ENCODE data around the gene RPL29.
A peak's percentile ranks its signal among the peaks of the same experiment; 100 is the strongest.

RPL29 gene

GRCh38 chr3:52024765-52025452, 29.2 kb upstream of the RPL29 start:
- no peak for DNase-seq

GRCh38 chr3:52023860-52024764, 28.4 kb upstream of the RPL29 start:
- no peak for DNase-seq

DNA sequence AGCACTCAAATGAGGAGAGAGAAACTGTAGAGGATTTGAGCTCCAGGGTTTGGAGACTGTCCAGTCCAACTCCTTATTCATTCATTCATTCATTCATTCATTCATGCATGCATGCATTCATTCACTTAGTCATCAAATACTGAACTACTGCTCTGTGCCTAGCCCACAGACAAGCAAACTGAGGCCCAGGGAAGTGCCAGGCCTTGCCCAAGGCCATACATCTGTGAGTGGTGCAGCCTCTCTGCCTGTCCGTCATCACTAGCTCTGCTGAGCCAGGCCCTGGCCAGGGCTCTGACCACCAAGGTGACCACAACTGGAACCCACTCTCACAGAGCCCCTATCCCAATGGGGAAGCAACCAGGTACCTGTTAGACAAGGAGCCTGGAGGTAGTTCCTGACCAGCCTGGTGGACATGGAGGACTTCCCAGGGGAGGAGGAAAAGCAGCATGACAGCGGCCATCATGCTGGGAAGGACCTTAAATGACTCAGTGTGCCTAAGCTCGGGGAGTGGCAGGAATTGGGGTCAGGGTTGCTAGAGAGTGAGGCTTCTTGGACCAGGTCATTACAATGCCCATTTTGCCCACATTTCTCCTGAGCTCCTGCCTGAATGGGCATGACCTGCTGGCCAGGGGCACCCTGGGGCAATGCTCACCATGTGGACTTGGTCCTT, 27.5 kb upstream of the RPL29 start:
- no peak for DNase-seq

DNA sequence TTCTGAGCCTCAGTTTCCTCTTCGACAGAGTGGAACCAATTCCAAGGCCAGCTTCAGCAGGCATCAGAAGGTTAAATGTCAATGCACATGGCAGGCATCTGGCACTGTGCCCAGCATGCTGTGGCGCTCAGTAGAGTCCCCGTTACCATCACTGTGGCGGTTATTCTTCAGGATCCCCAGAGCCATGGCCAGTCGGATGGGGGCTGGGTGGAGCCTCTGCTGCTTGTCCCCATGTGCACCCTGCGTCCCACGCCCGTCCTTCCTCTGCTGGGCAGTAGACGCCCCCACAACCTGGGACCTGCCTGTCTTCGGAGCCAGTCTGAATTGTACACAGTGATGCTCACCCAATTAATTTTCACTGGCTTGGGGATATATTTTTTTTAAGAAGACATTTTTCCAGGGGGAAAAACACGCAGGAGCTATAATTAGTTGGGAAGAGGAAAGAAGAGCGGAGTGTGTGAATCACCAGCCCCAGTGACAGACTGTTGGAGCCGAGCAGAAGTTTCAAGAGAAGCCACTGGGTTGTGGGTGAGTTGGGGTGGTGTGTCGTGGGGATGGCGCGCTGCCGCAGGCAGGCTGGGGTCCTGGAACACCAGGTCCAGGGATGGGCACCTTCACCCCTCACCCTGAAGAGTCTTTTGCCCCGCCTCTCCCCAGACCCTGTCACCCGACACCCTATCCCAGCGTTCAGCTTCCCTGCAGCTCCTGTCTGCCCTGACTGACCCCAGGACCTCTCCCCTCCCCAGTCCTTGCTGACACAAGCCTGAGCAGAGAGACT, 26.8 kb upstream of the RPL29 start:
- DNase-seq: no peak

DNA sequence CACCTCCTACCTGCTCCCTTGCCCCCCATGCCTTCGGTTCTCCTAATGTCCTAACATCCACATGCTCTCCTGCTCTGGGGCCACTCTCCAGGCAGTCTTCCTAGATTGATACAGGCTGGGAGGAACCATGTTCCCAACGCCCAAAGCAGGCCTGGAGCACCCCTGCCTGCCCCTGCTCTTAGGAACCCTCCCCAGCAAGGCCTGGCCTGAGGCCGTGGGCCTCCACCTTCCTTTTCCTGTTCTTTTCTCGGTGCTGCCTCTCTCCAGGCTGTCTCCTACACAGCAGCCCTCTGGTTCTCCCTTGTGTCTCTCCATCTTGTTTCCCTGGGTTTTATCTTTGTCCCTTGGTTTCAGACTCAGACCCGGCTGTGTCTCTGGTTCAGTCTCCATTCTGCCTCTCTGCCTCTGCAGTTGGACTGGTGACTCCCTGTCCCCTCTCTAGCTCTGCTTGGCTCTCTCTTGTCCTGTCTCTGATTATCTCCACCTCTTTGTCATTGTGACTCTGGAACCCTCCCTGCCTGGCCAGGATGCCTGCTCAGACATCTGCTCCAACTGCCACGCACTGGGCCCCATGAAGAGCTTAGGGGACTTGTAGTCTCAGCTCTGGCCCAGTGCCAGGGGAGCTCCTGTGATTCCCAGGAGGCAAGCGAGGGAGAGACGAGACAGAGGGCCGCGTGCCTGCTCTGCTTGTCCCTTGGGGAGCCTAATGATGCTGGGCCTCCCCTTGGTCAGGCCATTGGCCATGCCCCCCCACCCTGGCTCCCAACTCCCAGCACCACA, 26.0 kb upstream of the RPL29 start:
- no peak for DNase-seq

- no peak for DNase-seq
Observed at GRCh38 chr3:52020796-52021195, 25.1 kb upstream of the RPL29 start.

- DNase-seq: no peak
Observed at GRCh38 chr3:52019352-52020080, 23.8 kb upstream of the RPL29 start.

- DNase-seq: no peak
Observed at GRCh38 chr3:52018319-52019000, 22.8 kb upstream of the RPL29 start.

DNA sequence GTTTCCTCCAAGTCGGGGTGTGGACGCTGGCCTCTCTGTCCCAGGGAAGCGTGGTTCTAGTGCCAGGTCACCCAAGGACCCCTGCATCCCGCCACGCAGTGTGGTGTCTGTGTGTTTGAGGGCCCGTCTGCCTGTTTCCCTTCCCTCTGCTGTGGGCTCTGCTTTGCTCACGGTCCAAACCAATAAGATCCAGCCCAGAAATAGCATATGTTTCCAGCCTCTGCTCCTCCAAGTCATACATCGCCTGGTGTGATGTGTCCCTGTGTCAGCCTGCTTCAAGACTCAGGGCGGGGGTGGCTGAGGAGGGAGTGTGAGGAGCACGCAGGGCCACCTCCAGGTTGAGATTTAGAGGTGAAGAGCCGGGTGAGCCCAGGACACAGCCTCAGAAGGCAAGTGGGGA, 21.9 kb upstream of the RPL29 start:
- no peak for DNase-seq

- no peak for DNase-seq
Observed at GRCh38 chr3:52015438-52016228, 19.9 kb upstream of the RPL29 start.

- no peak for DNase-seq
Observed at GRCh38 chr3:52014613-52015012, 18.9 kb upstream of the RPL29 start.

DNA sequence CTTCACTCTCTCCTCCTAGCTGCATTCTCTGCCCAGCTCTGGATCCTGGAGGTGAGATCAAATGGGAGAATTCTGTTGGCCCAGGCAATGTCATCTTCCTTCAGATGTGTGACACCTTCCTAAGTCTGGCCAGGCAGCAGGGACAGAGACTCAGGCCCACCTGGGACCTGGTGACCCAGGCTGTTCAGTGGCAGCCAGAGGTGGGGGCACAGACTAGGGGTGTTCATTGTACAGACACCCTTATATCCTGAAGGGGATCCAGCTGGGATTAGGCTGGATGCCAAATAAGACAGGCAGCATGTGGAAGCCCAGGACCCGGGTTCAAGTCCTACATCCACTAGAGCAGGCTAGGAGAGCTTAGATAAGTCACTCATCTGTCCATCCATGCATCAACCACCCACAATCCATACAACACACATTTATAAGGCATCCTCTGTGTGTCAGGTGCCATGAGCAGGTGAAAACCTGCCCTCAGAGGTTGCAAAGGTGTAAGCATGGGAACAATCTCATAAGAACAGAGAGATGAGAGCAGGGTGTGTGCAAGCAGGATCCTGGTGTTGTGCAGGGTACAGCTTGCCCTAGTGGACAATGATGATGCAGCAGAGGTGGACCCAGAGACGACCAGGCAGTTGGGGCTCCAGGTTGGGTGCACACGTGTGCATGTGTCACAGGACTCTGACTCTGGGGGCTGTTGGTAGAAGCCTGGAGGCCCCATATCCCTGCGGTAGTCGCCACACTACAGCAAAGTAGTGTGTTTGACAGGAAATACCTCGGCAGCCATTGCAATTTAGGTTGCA, 18.3 kb upstream of the RPL29 start:
- DNase-seq: no peak

DNA sequence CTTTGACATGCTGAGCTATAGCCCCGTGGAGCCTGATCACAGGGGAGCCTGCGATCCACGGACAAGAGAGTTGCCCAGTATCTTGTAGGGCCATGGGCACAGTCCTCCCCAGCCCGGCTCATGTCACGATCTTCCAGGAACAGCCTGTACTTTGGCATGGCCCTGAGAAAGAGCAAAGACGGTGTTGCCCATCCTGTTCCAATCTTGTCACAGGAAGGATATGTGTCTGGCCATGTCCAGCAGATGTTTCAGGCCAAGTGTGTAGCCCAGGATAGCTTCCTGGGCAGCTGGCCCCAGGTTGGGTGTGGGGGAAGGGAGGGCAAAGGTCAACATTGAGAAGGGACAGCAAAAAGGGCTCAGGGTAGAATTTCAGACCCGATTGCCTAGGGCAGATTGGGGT, 17.0 kb upstream of the RPL29 start:
- DNase-seq: no peak

- no peak for DNase-seq
Observed at GRCh38 chr3:52010431-52010830, 14.7 kb upstream of the RPL29 start.

GRCh38 chr3:52007291-52007690, 11.6 kb upstream of the RPL29 start:
- DNase-seq: no peak

GRCh38 chr3:52006820-52007133, 11.1 kb upstream of the RPL29 start:
- no peak for DNase-seq

DNA sequence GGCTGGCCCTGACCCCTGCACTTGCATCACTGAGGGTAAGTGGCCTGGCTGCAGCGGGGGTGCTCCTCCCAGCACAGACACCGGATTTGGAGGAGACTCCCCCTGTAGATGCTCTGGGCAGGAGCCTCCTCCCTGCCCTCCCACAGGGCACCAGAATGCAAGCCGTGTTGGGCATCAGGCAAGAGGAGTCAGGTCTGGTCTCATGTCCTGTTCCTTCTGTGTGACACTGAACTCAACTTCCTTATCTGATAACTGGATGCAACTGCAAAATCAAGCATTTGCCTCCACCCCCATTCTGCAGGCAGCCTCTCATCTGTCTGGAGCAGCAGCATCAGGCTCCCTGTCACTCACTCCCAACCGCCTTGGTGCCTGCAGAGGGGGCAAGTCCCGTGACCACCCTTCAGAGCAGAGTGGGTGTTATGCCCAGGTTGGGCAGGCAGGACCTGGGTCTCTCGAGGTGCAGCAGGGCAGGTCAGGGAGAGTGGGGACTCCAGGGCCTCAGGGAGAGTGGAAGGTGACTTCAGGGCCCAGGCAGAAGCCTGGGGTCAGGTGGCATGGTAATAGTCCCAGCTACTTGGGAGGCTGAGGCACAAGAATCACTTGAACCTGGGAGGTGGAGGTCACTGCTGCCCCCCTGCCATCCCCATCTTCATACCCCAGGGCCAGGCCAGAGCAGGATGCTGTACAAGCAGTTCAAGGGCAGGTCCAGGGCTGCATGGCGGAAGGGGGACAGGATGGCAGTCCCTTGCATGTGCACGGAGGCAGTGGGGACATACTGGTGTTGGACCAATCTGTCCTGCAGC, 10.5 kb upstream of the RPL29 start:
- peak; percentile 30 for DNase-seq

- no peak for DNase-seq
Observed at GRCh38 chr3:52005571-52005986, 9.9 kb upstream of the RPL29 start.

All from inflammatory macrophage treated with lipopolysaccharide for 4 hours (primary cell).